ENCODE measurements around the gene TBXA2R. TPM values are rescaled to one million over a fixed set of nuclear protein-coding genes. Genes with fewer than 3 reads are reported as not detected.

TBXA2R gene
- total RNA-seq, 6 experiments from 2014 or later = 7.1 to 8.8 (median 7.4) TPM

DNA sequence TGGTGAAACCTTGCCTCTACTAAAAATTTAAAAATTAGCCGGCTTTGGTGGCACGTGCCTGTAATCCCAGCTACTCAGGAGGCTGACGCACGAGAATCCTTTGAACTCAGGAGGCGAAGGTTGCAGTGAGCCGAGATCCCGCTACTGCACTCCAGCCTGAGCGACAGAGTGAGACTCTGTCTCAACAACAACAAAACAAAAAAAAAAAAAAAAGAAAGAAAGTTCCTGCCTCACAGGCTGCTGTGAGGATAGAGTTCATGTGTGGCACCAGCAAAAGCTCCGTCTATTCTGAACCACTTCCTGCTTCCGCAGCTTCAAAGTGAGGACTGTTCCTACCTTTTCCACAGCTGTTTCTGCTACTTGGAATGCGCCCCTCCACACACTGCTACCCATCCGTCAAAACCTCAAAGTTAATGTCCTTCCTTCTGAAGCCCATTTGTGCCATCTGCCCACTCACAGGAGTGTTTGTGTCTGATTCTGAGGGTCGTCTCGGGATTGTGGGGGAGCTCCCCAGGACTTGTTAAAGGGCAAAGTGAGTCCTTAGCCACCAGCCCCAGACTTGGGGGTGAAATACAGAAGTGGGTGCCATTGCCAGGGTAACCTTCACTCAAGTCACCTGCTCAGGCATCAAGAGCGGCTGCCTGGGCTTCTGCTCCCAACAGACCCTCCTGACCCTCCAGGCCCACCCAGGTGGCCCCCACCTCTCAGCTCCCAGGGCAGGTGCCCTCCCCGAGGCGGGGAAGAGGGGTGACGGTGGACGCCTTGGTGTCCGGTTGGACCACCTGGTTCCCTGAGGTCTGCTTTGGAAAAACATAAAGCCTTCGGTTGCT lies 52.2 kb downstream of the TBXA2R start:
- DNase-seq = no peak
- Mint-ChIP-seq H3K4me1 (ENCODE audit: low read depth) (peaks cover 25% of the 10 kb centered on the region), H3K27ac (no peak overlapping the region), H3K36me3 (ENCODE audit: low read depth) (peaks cover 3% of the 10 kb centered on the region; the same call in 1 of the 2 replicates), H3K4me3 (no peak overlapping the region), H3K9me3 (no peaks in the 10 kb centered on the region), H3K27me3 (ENCODE audit: insufficient read depth) (peaks cover 6% of the 10 kb centered on the region)
- no peak for TF ChIP-seq CTCF (IDR thresholded peaks at IDR 0.05)

- Mint-ChIP-seq H3K4me1 (ENCODE audit: low read depth) (peaks cover 17% of the 10 kb centered on the region), H3K27me3 (ENCODE audit: insufficient read depth) (peaks cover 8% of the 10 kb centered on the region), H3K9me3 (no peaks in the 10 kb centered on the region), H3K4me3 (no peak overlapping the region), H3K27ac (no peak overlapping the region), H3K36me3 (ENCODE audit: low read depth) (peaks cover 3% of the 10 kb centered on the region; the same call in 1 of the 2 replicates)
- DNase-seq = no peak
- TF ChIP-seq CTCF (IDR thresholded peaks at IDR 0.05) = no peak
Observed at GRCh38 chr19:3551792-3552095, 54.9 kb downstream of the TBXA2R start.

- Mint-ChIP-seq H3K4me3 (no peak overlapping the region), H3K27me3 (ENCODE audit: insufficient read depth) (peaks cover 8% of the 10 kb centered on the region; the same call in 1 of the 2 replicates), H3K36me3 (ENCODE audit: low read depth) (peaks cover 3% of the 10 kb centered on the region; the same call in 1 of the 2 replicates), H3K27ac (no peak overlapping the region), H3K4me1 (ENCODE audit: low read depth) (peaks cover 11% of the 10 kb centered on the region), H3K9me3 (no peaks in the 10 kb centered on the region)
- no peak for TF ChIP-seq CTCF (IDR thresholded peaks at IDR 0.05)
- DNase-seq = no peak
Observed at GRCh38 chr19:3550947-3551791, 55.5 kb downstream of the TBXA2R start.

- Mint-ChIP-seq H3K9me3 (no peaks in the 10 kb centered on the region), H3K4me3 (no peak overlapping the region), H3K4me1 (ENCODE audit: low read depth) (no peaks in the 10 kb centered on the region), H3K27me3 (ENCODE audit: insufficient read depth) (peaks cover 10% of the 10 kb centered on the region; the same call in 1 of the 2 replicates), H3K27ac (no peak overlapping the region), H3K36me3 (ENCODE audit: low read depth) (peaks cover 4% of the 10 kb centered on the region; the same call in 1 of the 2 replicates)
- no peak for DNase-seq
- TF ChIP-seq CTCF (IDR thresholded peaks at IDR 0.05) = no peak
Observed at GRCh38 chr19:3549816-3550215, 56.9 kb downstream of the TBXA2R start.

- TF ChIP-seq CTCF (IDR thresholded peaks at IDR 0.05) = no peak
- H3K4me1 Mint-ChIP-seq (ENCODE audit: low read depth) = no peaks in the 10 kb centered on the region
- no peaks in the 10 kb centered on the region for H3K9me3 Mint-ChIP-seq
- H3K36me3 Mint-ChIP-seq (ENCODE audit: low read depth) = peaks cover 4% of the 10 kb centered on the region; the same call in 1 of the 2 replicates
- no peak for DNase-seq
- no peak overlapping the region for H3K27ac Mint-ChIP-seq
- H3K4me3 Mint-ChIP-seq = no peak overlapping the region
- H3K27me3 Mint-ChIP-seq (ENCODE audit: insufficient read depth) = peaks cover 10% of the 10 kb centered on the region; the same call in 1 of the 2 replicates
Observed at GRCh38 chr19:3548606-3549005, 58.1 kb downstream of the TBXA2R start.
